DOHH2 (cell line): ENCODE results near the gene TBL1X.

Source experiments
- H3F3A ChIP-seq: fragments of 200-600 bp; sonication (generic), shearing (Covaris generic); 2 replicates; pipeline ENCODE4 v1.6.0; 2016; ENCODE audit warnings: antibody characterized with exemption, mild to moderate bottlenecking; ENCODE audit not compliant: control insufficient read depth, insufficient read depth
- H3K27ac ChIP-seq: fragments of 200-600 bp; sonication (generic); 2 replicates; pipeline ENCODE4 v1.5.1; 2014; ENCODE audit warnings: low read depth, mild to moderate bottlenecking, low read length, moderate library complexity
- H3K27me3 ChIP-seq: fragments of 200-600 bp; sonication (generic); 2 replicates; pipeline ENCODE4 v1.6.1; 2014; ENCODE audit warnings: mild to moderate bottlenecking, low read length, mixed read lengths; ENCODE audit not compliant: control insufficient read depth
- H3K36me3 ChIP-seq: fragments of 200-600 bp; sonication (generic); 2 replicates; pipeline ENCODE4 v1.6.1; 2014; ENCODE audit warnings: mild to moderate bottlenecking, low read length, moderate library complexity, mixed read lengths; ENCODE audit not compliant: control insufficient read depth
- H3K4me1 ChIP-seq: fragments of 200-600 bp; sonication (generic); 2 replicates; pipeline ENCODE4 v1.6.1; 2014; ENCODE audit warnings: mild to moderate bottlenecking, low read length, mixed read lengths; ENCODE audit not compliant: control insufficient read depth
- H3K4me2 ChIP-seq: fragments of 200-600 bp; sonication (generic); 2 replicates; pipeline ENCODE4 v1.6.0; 2014; ENCODE audit warnings: mild to moderate bottlenecking, low read length, moderate library complexity
- H3K4me3 ChIP-seq: fragments of 200-600 bp; sonication (generic); 2 replicates; pipeline ENCODE4 v1.5.1; 2014; ENCODE audit warnings: mild to moderate bottlenecking, low read length, mixed read lengths
- H3K79me2 ChIP-seq: fragments of 200-600 bp; sonication (generic); 2 replicates; pipeline ENCODE4 v1.6.1; 2014; ENCODE audit warnings: mild to moderate bottlenecking, low read length, mixed read lengths; ENCODE audit not compliant: control insufficient read depth
- H3K9me2 ChIP-seq: fragments of 200-600 bp; sonication (generic); replicated peaks from 2 replicates; pipeline ENCODE4 v1.6.1; 2014; ENCODE audit warnings: mild to moderate bottlenecking, low read length, mixed read lengths; ENCODE audit not compliant: control insufficient read depth
- H3K9me3 ChIP-seq: fragments of 200-600 bp; sonication (generic); 2 replicates; pipeline ENCODE4 v1.6.1; 2014; ENCODE audit warnings: antibody characterized with exemption, low read length, mixed read lengths; ENCODE audit not compliant: control insufficient read depth, insufficient read depth
- H4K20me1 ChIP-seq: fragments of 200-600 bp; sonication (generic); 2 replicates; pipeline ENCODE4 v1.6.0; 2014; ENCODE audit warnings: low read depth, mild to moderate bottlenecking, antibody characterized with exemption, low read length, moderate library complexity; ENCODE audit not compliant: control insufficient read depth, insufficient read depth
- CTCF ChIP-seq: fragments of 200-600 bp; sonication (generic); IDR thresholded peaks from one replicate; pipeline ENCODE4 v1.5.1; 2014; ENCODE audit warnings: antibody characterized with exemption, mild to moderate bottlenecking, low read depth, low read length; ENCODE audit not compliant: poor library complexity, severe bottlenecking
- EZH2phosphoT487 ChIP-seq: fragments of 200-600 bp; sonication (generic); IDR thresholded peaks from 2 replicates; pipeline ENCODE4 v1.6.1; 2017; ENCODE audit warnings: borderline replicate concordance, mild to moderate bottlenecking, antibody characterized with exemption, low read length, moderate library complexity, mixed read lengths

TBL1X gene

GRCh38 chrX:9642270-9642995, 177.6 kb downstream of the TBL1X start:
- no peaks in the 10 kb centered on the region for H3K79me2 ChIP-seq

GRCh38 chrX:9643807-9644206, 178.9 kb downstream of the TBL1X start:
- no peaks in the 10 kb centered on the region for H3K36me3 ChIP-seq
- H3F3A ChIP-seq = no peaks in the 10 kb centered on the region
- H3K9me3 ChIP-seq = no peaks in the 10 kb centered on the region
- no peaks in the 10 kb centered on the region for H4K20me1 ChIP-seq
- no peak overlapping the region for H3K27ac ChIP-seq
- H3K4me1 ChIP-seq = no peaks in the 10 kb centered on the region
- H3K79me2 ChIP-seq = no peaks in the 10 kb centered on the region
- no peaks in the 10 kb centered on the region for H3K27me3 ChIP-seq
- no peak overlapping the region for H3K4me2 ChIP-seq
- TF ChIP-seq CTCF = no peak
- TF ChIP-seq EZH2phosphoT487 = no peak
- H3K4me3 ChIP-seq = no peak overlapping the region
- H3K9me2 ChIP-seq = no peaks in the 10 kb centered on the region

More at GRCh38 chrX:9642270-9642995, 177.6 kb downstream of the TBL1X start:
- Histone ChIP-seq H3K4me3 (no peak overlapping the region), H3K36me3 (no peaks in the 10 kb centered on the region), H3K27me3 (no peaks in the 10 kb centered on the region), H3K4me2 (no peak overlapping the region), H3K4me1 (no peaks in the 10 kb centered on the region), H3K9me3 (no peaks in the 10 kb centered on the region), H4K20me1 (no peaks in the 10 kb centered on the region), H3F3A (no peaks in the 10 kb centered on the region), H3K27ac (no peak overlapping the region), H3K9me2 (no peaks in the 10 kb centered on the region)
- TF ChIP-seq CTCF = no peak
- TF ChIP-seq EZH2phosphoT487 = no peak

GRCh38 chrX:9644335-9644734, 179.5 kb downstream of the TBL1X start:
- no peaks in the 10 kb centered on the region for H3K79me2 ChIP-seq
- H3K27ac ChIP-seq = no peak overlapping the region
- no peaks in the 10 kb centered on the region for H3K36me3 ChIP-seq
- no peaks in the 10 kb centered on the region for H3K9me3 ChIP-seq
- TF ChIP-seq CTCF = no peak
- no peak for TF ChIP-seq EZH2phosphoT487
- no peaks in the 10 kb centered on the region for H3K27me3 ChIP-seq
- H3K9me2 ChIP-seq = no peaks in the 10 kb centered on the region
- H3K4me2 ChIP-seq = no peak overlapping the region
- no peaks in the 10 kb centered on the region for H3K4me1 ChIP-seq
- H3K4me3 ChIP-seq = no peak overlapping the region
- H4K20me1 ChIP-seq = no peaks in the 10 kb centered on the region
- no peaks in the 10 kb centered on the region for H3F3A ChIP-seq
